Keratinocyte (primary cell): Measurements from ENCODE around the gene TAL2. TPM values are rescaled to one million over a fixed set of nuclear protein-coding genes. Genes with fewer than 3 reads are reported as not detected.

Experiments
- DNase-seq: peaks from one replicate; pipeline ENCODE4 v3.0.0-alpha.2; 2011; ENCODE audit warnings: low read depth, missing footprints, low spot score
- FAIRE-seq: peaks from 2 replicates; lab custom pipeline; 2011; peaks lifted over from hg19 to GRCh38; lab: Jason Lieb, UNC
- H2AFZ ChIP-seq: 2 replicates; pipeline ENCODE4 v1.6.0; 2012; ENCODE audit warnings: low read length, control low read depth, inconsistent platforms; ENCODE audit not compliant: control insufficient read depth
- H3K27ac ChIP-seq: 2 replicates; pipeline ENCODE4 v1.5.1; 2011; ENCODE audit warnings: low read length; ENCODE audit not compliant: control insufficient read depth, insufficient read depth
- H3K27me3 ChIP-seq: 3 replicates; pipeline ENCODE4 v1.6.0; 2011; ENCODE audit warnings: low read length; ENCODE audit not compliant: control insufficient read depth, insufficient read depth; ENCODE audit errors: extremely low read depth
- H3K36me3 ChIP-seq, 2 experiments: 2 replicates in 1 of 2; 3 replicates in 1 of 2; pipeline ENCODE4 v1.5.1; 2011; ENCODE audit warnings: low read length in 2 of 2, mild to moderate bottlenecking in 1 of 2; ENCODE audit not compliant: control insufficient read depth in 2 of 2, insufficient read depth in 2 of 2; ENCODE audit errors: extremely low read depth in 1 of 2
- H3K4me1 ChIP-seq: 3 replicates; pipeline ENCODE4 v1.5.1; 2011; ENCODE audit warnings: low read length; ENCODE audit not compliant: control insufficient read depth, insufficient read depth; ENCODE audit errors: extremely low read depth
- H3K4me2 ChIP-seq: 3 replicates; pipeline ENCODE4 v1.6.0; 2011; ENCODE audit warnings: low read depth, low read length; ENCODE audit not compliant: control insufficient read depth, insufficient read depth; ENCODE audit errors: extremely low read depth
- H3K4me3 ChIP-seq, 3 experiments: fragments of 200-600 bp in 1 of 3; sonication (generic) in 1 of 3; 2 replicates in 2 of 3; 3 replicates in 1 of 3; pipeline ENCODE4 v1.5.1; 2011 to 2016; ENCODE audit warnings: low read length in 3 of 3, mild to moderate bottlenecking in 3 of 3, control low read depth in 2 of 3, inconsistent platforms in 1 of 3, low read depth in 1 of 3, mixed read lengths in 1 of 3, mixed run types in 1 of 3, moderate library complexity in 1 of 3; ENCODE audit not compliant: control insufficient read depth in 2 of 3, insufficient read depth in 2 of 3; ENCODE audit errors: extremely low read depth in 1 of 3
- H3K79me2 ChIP-seq: 2 replicates; pipeline ENCODE4 v1.6.0; 2012; ENCODE audit warnings: low read length; ENCODE audit not compliant: control insufficient read depth, insufficient read depth
- H3K9ac ChIP-seq: 3 replicates; pipeline ENCODE4 v1.6.0; 2011; ENCODE audit warnings: low read length; ENCODE audit not compliant: control insufficient read depth, insufficient read depth; ENCODE audit errors: extremely low read depth
- H3K9me1 ChIP-seq: 3 replicates; pipeline ENCODE4 v1.6.0; 2011; ENCODE audit warnings: low read length; ENCODE audit not compliant: control insufficient read depth, insufficient read depth; ENCODE audit errors: extremely low read depth
- H3K9me3 ChIP-seq: 2 replicates; pipeline ENCODE4 v1.5.1; 2012; ENCODE audit warnings: low read depth, low read length; ENCODE audit not compliant: control insufficient read depth
- H4K20me1 ChIP-seq: 3 replicates; pipeline ENCODE4 v1.6.0; 2011; ENCODE audit warnings: low read length; ENCODE audit not compliant: control insufficient read depth, insufficient read depth; ENCODE audit errors: extremely low read depth
- EZH2 ChIP-seq: IDR thresholded peaks from one replicate; pipeline ENCODE4 v1.6.1; 2012; ENCODE audit warnings: inconsistent platforms, mild to moderate bottlenecking, low read length, moderate library complexity
- dilution Hi-C: fragments of 300-500 bp; cut with MboI; formaldehyde crosslinking; loops from one replicate; pipeline ENCODE4 v1.7.0; 2020; ENCODE audit warnings: low sequenced_read_pairs; ENCODE audit not compliant: extremely low pct_ligation_motif_present
- polyA plus RNA-seq, 5 experiments: library from polyadenylated mRNA; depleted of rRNA in 3 of 5; stranded (reverse) in 3 of 5; stranded (forward) in 1 of 5; unstranded in 1 of 5; fragments of >200 nt; gene quantifications; 1 replicate in 1 of 5; 2 replicates in 3 of 5; 3 replicates in 1 of 5; pipeline versions ENCODE4 v1.2.1 to v1.2.3, GENCODE V29; 2011 to 2012; ENCODE audit warnings: missing spikeins in 2 of 5, low read depth in 1 of 5, low replicate concordance in 1 of 5
- TF ChIP-seq, protein P1 (sequence below), 3 experiments: IDR thresholded peaks in 1 of 3; conservative IDR thresholded peaks in 1 of 3; optimal IDR thresholded peaks in 1 of 3; 2 replicates in 2 of 3; 3 replicates in 1 of 3; pipeline versions ENCODE3 to v1.5.1; 2011; ENCODE audit warnings: low read length in 3 of 3, mild to moderate bottlenecking in 3 of 3, moderate library complexity in 2 of 3, control low read depth in 1 of 3, inconsistent platforms in 1 of 3; ENCODE audit not compliant: insufficient read depth in 2 of 3; ENCODE audit errors: extremely low read depth in 1 of 3

The TAL2 gene
- polyA plus RNA-seq, 1 donor (not counting 4 experiments of a cell fraction or from before 2014, with no cell fraction given) = not detected

DNA sequence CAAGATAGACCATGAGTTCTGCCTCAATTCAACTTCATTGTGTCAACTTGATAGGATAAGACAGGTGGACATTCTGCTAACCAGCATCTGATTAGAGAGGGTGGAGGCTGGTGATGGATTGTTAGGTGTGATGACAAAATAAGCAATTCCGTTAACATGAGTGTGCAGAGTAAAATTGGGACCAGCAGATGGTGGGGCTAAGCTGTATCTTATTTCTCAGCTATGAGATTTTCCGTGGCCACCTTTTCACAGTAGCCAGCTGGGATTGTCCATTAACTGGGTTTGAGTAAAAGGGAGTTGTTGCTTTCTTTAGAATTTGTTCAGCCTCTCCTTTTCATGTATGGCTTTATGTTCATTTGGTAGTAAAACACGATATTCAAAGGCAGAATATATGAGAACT, 28.8 kb upstream of the TAL2 start:
- H3K79me2 ChIP-seq = no peaks in the 10 kb centered on the region
- FAIRE-seq (no peak), DNase-seq (no peak)
- H3K27ac ChIP-seq = no peak overlapping the region
- H3K9ac ChIP-seq = no peak overlapping the region
- TF ChIP-seq, protein P1, sequence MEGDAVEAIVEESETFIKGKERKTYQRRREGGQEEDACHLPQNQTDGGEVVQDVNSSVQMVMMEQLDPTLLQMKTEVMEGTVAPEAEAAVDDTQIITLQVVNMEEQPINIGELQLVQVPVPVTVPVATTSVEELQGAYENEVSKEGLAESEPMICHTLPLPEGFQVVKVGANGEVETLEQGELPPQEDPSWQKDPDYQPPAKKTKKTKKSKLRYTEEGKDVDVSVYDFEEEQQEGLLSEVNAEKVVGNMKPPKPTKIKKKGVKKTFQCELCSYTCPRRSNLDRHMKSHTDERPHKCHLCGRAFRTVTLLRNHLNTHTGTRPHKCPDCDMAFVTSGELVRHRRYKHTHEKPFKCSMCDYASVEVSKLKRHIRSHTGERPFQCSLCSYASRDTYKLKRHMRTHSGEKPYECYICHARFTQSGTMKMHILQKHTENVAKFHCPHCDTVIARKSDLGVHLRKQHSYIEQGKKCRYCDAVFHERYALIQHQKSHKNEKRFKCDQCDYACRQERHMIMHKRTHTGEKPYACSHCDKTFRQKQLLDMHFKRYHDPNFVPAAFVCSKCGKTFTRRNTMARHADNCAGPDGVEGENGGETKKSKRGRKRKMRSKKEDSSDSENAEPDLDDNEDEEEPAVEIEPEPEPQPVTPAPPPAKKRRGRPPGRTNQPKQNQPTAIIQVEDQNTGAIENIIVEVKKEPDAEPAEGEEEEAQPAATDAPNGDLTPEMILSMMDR (optimal IDR thresholded peaks at IDR 0.05 in 1 of 3, IDR thresholded peaks at IDR 0.05 in 1 of 3, conservative IDR thresholded peaks at IDR 0.05 in 1 of 3; ENCODE audit: extremely low read depth in 1 of 3, insufficient read depth in 2 of 3, low read length in 3 of 3) = no peak
- TF ChIP-seq EZH2 = no peak
- dilution Hi-C loops = no loop called here
- H3K9me1 ChIP-seq = no peaks in the 10 kb centered on the region
- no peaks in the 10 kb centered on the region for H3K9me3 ChIP-seq
- no peaks in the 10 kb centered on the region for H4K20me1 ChIP-seq
- no peak overlapping the region for H3K4me2 ChIP-seq
- no peak overlapping the region for H3K4me3 ChIP-seq
- peaks cover 0 to 6% of the 10 kb centered on the region in 2 experiments for H3K36me3 ChIP-seq
- no peaks in the 10 kb centered on the region for H3K27me3 ChIP-seq
- H3K4me1 ChIP-seq = no peaks in the 10 kb centered on the region
- H2AFZ ChIP-seq = no peak overlapping the region

DNA sequence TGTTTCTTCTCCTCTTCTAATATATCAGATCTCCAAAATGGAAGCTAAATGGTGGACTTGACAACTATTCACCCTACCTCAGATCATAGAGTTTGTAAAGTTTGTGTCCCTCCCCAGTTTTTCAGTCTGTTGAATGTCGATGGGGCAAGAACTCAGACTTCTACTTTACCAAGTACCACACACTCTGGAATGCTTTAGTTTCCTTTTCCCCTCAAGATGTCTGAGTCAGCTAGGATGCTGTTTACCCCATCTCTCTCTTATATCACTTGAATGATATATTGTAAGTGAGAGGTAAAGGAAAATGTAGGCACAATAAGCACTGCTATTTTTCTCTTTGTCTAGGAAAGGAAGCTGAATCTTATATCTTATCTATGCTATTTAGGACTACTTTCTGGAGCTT, 25.9 kb upstream of the TAL2 start:
- no peak overlapping the region for H3K4me3 ChIP-seq
- no peak overlapping the region for H2AFZ ChIP-seq
- H3K9me1 ChIP-seq = no peaks in the 10 kb centered on the region
- no peaks in the 10 kb centered on the region for H3K4me1 ChIP-seq
- dilution Hi-C loops = no loop called here
- H4K20me1 ChIP-seq = no peaks in the 10 kb centered on the region
- peaks cover 0 to 6% of the 10 kb centered on the region in 2 experiments for H3K36me3 ChIP-seq
- FAIRE-seq (peak; percentile 57), DNase-seq (no peak)
- H3K4me2 ChIP-seq = no peak overlapping the region
- no peaks in the 10 kb centered on the region for H3K79me2 ChIP-seq
- H3K9me3 ChIP-seq = no peaks in the 10 kb centered on the region
- H3K9ac ChIP-seq = no peak overlapping the region
- no peaks in the 10 kb centered on the region for H3K27me3 ChIP-seq
- TF ChIP-seq, protein P1 (optimal IDR thresholded peaks at IDR 0.05 in 1 of 3, IDR thresholded peaks at IDR 0.05 in 1 of 3, conservative IDR thresholded peaks at IDR 0.05 in 1 of 3; ENCODE audit: extremely low read depth in 1 of 3, insufficient read depth in 2 of 3, low read length in 3 of 3) = no peak
- TF ChIP-seq EZH2 = no peak
- no peak overlapping the region for H3K27ac ChIP-seq
